DND-41 (cell line): ENCODE measurements around the gene AKAP6.

Experiments used
- ATAC-seq: fragments of 200-7000 bp; cut with Tn5 transposase; 3 replicates; pipeline ENCODE4 v1.9.1; 2021; ENCODE audit warnings: low read depth; ENCODE audit not compliant: insufficient read depth
- DNase-seq: peaks from one replicate; pipeline ENCODE4 v3.0.0-alpha.2; 2020
- H2AFZ ChIP-seq: 2 replicates; pipeline ENCODE4 v1.6.0; 2012; ENCODE audit warnings: low read depth, low read length
- H3K27ac ChIP-seq: 2 replicates; pipeline ENCODE4 v1.5.1; 2012; ENCODE audit warnings: low read length, inconsistent platforms
- H3K27me3 ChIP-seq: fragments of 200-600 bp; sonication (generic); 2 replicates; pipeline ENCODE4 v1.6.0; 2012; ENCODE audit warnings: low read length, mild to moderate bottlenecking, inconsistent platforms; ENCODE audit not compliant: insufficient read depth, poor library complexity
- H3K36me3 ChIP-seq: 2 replicates; pipeline ENCODE4 v1.5.1; 2012; ENCODE audit warnings: low read length, inconsistent platforms; ENCODE audit not compliant: insufficient read depth
- H3K4me1 ChIP-seq: 2 replicates; pipeline ENCODE4 v1.5.1; 2012; ENCODE audit warnings: mild to moderate bottlenecking, low read length; ENCODE audit not compliant: insufficient read depth
- H3K4me2 ChIP-seq: 2 replicates; pipeline ENCODE4 v1.6.0; 2012; ENCODE audit warnings: mild to moderate bottlenecking, moderate library complexity, low read length, inconsistent platforms; ENCODE audit not compliant: insufficient read depth
- H3K4me3 ChIP-seq, 2 experiments: fragments of 200-600 bp in 1 of 2; shearing (Covaris generic) in 1 of 2; 2 replicates each; pipeline ENCODE4 v1.5.1; 2012 to 2016; ENCODE audit warnings: inconsistent platforms in 2 of 2, low read length in 2 of 2, mild to moderate bottlenecking in 2 of 2, low read depth in 1 of 2, moderate library complexity in 1 of 2
- H3K79me2 ChIP-seq: 2 replicates; pipeline ENCODE4 v1.6.0; 2012; ENCODE audit warnings: low read length, inconsistent platforms; ENCODE audit not compliant: insufficient read depth
- H3K9ac ChIP-seq: 2 replicates; pipeline ENCODE4 v1.6.0; 2012; ENCODE audit warnings: low read depth, mild to moderate bottlenecking, inconsistent platforms, low read length, moderate library complexity
- H3K9me3 ChIP-seq: 2 replicates; pipeline ENCODE4 v1.5.1; 2012; ENCODE audit warnings: low read length, moderate library complexity, mild to moderate bottlenecking, inconsistent platforms; ENCODE audit not compliant: insufficient read depth, severe bottlenecking
- H4K20me1 ChIP-seq: 2 replicates; pipeline ENCODE4 v1.6.0; 2012; ENCODE audit warnings: low read length; ENCODE audit not compliant: insufficient read depth
- EZH2 ChIP-seq: IDR thresholded peaks from 3 replicates; pipeline ENCODE4 v1.6.1; 2012; ENCODE audit warnings: borderline replicate concordance, low read depth, mild to moderate bottlenecking, moderate library complexity, low read length, inconsistent platforms; ENCODE audit not compliant: severe bottlenecking
- TF ChIP-seq, protein P1 (sequence below): IDR thresholded peaks from 2 replicates; pipeline ENCODE4 v1.5.1; 2012; ENCODE audit warnings: borderline replicate concordance, low read length, moderate library complexity, mild to moderate bottlenecking; ENCODE audit not compliant: poor library complexity, severe bottlenecking; ENCODE audit errors: extremely low read depth

The AKAP6 gene

DNA sequence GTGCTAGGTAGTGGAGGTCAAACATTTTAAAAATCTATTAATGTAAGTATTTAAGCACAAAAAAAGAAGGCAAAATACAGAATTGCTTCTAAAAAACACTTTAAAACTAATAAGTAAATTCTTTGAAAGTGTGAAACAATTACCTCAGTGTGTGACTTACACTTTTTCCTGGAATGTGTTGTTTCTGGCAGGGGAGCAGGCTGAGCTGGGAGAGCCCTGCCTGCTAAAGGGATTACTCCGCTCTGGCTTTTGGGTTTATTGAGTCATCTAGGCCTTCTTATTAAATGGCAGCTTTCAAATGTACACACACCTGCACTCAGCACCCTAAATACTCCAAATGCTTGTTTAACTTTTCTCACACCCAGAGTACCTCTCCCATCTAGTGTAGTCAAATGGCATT lies 279.8 kb downstream of the AKAP6 start:
- Histone ChIP-seq H3K4me3 (no peak overlapping the region), H3K4me2 (no peak overlapping the region), H2AFZ (no peak overlapping the region), H3K9me3 (no peaks in the 10 kb centered on the region), H3K27me3 (no peaks in the 10 kb centered on the region), H3K9ac (no peak overlapping the region), H3K27ac (no peak overlapping the region), H4K20me1 (no peaks in the 10 kb centered on the region), H3K36me3 (no peaks in the 10 kb centered on the region), H3K4me1 (no peaks in the 10 kb centered on the region), H3K79me2 (no peaks in the 10 kb centered on the region)
- DNase-seq (no peak), ATAC-seq (no peak)
- TF ChIP-seq, protein P1, sequence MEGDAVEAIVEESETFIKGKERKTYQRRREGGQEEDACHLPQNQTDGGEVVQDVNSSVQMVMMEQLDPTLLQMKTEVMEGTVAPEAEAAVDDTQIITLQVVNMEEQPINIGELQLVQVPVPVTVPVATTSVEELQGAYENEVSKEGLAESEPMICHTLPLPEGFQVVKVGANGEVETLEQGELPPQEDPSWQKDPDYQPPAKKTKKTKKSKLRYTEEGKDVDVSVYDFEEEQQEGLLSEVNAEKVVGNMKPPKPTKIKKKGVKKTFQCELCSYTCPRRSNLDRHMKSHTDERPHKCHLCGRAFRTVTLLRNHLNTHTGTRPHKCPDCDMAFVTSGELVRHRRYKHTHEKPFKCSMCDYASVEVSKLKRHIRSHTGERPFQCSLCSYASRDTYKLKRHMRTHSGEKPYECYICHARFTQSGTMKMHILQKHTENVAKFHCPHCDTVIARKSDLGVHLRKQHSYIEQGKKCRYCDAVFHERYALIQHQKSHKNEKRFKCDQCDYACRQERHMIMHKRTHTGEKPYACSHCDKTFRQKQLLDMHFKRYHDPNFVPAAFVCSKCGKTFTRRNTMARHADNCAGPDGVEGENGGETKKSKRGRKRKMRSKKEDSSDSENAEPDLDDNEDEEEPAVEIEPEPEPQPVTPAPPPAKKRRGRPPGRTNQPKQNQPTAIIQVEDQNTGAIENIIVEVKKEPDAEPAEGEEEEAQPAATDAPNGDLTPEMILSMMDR = no peak
- TF ChIP-seq EZH2 = no peak

GRCh38 chr14:32609388-32609787 lies 280.3 kb downstream of the AKAP6 start:
- no peak overlapping the region for H3K27ac ChIP-seq

DNA sequence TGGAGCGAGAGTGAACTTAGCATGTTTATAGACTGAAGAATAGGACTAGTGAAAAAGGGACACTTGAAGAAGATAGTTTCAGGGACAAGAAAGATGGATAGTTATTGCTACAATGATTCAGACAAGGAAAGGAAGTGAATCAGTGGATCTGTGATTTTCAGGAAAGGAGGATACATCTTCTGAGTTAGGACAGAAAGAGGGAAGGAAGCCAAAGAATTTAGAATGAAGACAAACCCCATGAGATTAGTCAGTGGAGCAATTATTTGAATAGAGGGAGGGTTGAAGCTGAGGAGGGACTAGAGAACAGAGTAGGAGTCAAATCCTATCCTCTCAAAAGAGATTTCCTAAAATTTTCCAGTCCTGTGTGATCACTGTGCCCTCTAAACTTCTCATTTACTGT lies 282.7 kb downstream of the AKAP6 start:
- Histone ChIP-seq H3K4me1 (no peaks in the 10 kb centered on the region), H3K36me3 (no peaks in the 10 kb centered on the region), H3K9me3 (no peaks in the 10 kb centered on the region), H2AFZ (no peak overlapping the region), H3K4me3 (no peak overlapping the region), H3K4me2 (no peak overlapping the region), H3K9ac (no peak overlapping the region), H3K27ac (no peak overlapping the region), H3K79me2 (no peaks in the 10 kb centered on the region), H3K27me3 (no peaks in the 10 kb centered on the region), H4K20me1 (no peaks in the 10 kb centered on the region)
- ATAC-seq (no peak), DNase-seq (no peak)
- no peak for TF ChIP-seq EZH2
- TF ChIP-seq, protein P1 = no peak

More at GRCh38 chr14:32609388-32609787, 280.3 kb downstream of the AKAP6 start:
- H3K9ac ChIP-seq = no peak overlapping the region
- no peak overlapping the region for H2AFZ ChIP-seq
- DNase-seq (no peak), ATAC-seq (no peak)
- no peak overlapping the region for H3K4me3 ChIP-seq
- no peaks in the 10 kb centered on the region for H3K79me2 ChIP-seq
- H3K4me2 ChIP-seq = no peak overlapping the region
- no peaks in the 10 kb centered on the region for H4K20me1 ChIP-seq
- no peaks in the 10 kb centered on the region for H3K9me3 ChIP-seq
- TF ChIP-seq, protein P1 = no peak
- TF ChIP-seq EZH2 = no peak
- H3K27me3 ChIP-seq = no peaks in the 10 kb centered on the region
- H3K36me3 ChIP-seq = no peaks in the 10 kb centered on the region
- no peaks in the 10 kb centered on the region for H3K4me1 ChIP-seq

DNA sequence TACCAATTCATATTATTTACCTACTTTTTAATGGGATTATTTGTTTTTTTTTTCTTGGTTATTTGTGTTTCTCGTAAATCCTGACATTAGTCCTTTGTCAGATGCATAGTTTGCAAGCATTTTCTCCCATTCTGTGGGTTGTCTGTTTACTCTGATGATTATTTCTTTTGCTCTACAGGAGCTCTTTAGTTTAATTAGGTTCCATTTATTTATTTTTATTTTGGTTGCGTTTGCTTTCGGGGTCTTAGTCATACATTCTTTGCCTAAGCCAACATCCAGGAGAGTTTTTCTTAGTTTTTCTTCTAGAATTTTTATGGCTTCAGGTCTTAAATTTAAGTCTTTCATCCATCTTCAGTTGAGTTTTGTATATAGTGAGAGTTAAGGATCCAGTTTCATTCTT lies 289.9 kb downstream of the AKAP6 start:
- H3K27ac ChIP-seq = no peak overlapping the region
- H4K20me1 ChIP-seq = no peaks in the 10 kb centered on the region
- no peaks in the 10 kb centered on the region for H3K4me1 ChIP-seq
- H3K79me2 ChIP-seq = no peaks in the 10 kb centered on the region
- H3K36me3 ChIP-seq = no peaks in the 10 kb centered on the region
- no peak for TF ChIP-seq EZH2
- TF ChIP-seq, protein P1 = no peak
- no peak for ATAC-seq
- H3K4me2 ChIP-seq = no peak overlapping the region
- no peaks in the 10 kb centered on the region for H3K27me3 ChIP-seq
- H3K9me3 ChIP-seq = no peaks in the 10 kb centered on the region
- no peak overlapping the region for H3K4me3 ChIP-seq
- no peak for DNase-seq
- no peak overlapping the region for H3K9ac ChIP-seq
- no peak overlapping the region for H2AFZ ChIP-seq
